A375 (cell line): ENCODE measurements around the gene PCDHA11. TPM values are rescaled to one million over a fixed set of nuclear protein-coding genes. Genes with fewer than 3 reads are reported as not detected.

Experiments used
- total RNA-seq: library from RNA; depleted of rRNA; stranded (reverse); fragments of >200 nt; shearing (Covaris generic); gene quantifications from 2 replicates; pipeline ENCODE4 v1.2.3, GENCODE V29; 2014; rRNA removed

The PCDHA11 gene, protein sequence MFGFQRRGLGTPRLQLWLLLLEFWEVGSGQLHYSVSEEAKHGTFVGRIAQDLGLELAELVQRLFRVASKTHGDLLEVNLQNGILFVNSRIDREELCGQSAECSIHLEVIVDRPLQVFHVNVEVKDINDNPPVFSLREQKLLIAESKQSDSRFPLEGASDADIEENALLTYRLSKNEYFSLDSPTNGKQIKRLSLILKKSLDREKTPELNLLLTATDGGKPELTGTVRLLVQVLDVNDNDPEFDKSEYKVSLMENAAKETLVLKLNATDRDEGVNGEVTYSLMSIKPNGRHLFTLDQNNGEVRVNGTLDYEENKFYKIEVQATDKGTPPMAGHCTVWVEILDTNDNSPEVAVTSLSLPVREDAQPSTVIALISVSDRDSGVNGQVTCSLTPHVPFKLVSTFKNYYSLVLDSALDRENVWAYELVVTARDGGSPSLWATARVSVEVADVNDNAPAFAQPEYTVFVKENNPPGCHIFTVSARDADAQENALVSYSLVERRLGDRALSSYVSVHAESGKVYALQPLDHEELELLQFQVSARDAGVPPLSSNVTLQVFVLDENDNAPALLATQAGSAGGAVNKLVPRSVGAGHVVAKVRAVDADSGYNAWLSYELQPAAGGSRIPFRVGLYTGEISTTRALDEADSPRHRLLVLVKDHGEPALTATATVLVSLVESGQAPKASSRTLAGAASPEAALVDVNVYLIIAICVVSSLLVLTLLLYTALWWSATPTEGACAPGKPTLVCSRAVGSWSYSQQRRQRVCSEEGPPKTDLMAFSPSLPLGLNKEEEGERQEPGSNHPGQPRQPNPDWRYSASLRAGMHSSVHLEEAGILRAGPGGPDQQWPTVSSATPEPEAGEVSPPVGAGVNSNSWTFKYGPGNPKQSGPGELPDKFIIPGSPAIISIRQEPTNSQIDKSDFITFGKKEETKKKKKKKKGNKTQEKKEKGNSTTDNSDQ
- total RNA-seq, result 1.9 and 4.9 TPM in 2 replicates

DNA sequence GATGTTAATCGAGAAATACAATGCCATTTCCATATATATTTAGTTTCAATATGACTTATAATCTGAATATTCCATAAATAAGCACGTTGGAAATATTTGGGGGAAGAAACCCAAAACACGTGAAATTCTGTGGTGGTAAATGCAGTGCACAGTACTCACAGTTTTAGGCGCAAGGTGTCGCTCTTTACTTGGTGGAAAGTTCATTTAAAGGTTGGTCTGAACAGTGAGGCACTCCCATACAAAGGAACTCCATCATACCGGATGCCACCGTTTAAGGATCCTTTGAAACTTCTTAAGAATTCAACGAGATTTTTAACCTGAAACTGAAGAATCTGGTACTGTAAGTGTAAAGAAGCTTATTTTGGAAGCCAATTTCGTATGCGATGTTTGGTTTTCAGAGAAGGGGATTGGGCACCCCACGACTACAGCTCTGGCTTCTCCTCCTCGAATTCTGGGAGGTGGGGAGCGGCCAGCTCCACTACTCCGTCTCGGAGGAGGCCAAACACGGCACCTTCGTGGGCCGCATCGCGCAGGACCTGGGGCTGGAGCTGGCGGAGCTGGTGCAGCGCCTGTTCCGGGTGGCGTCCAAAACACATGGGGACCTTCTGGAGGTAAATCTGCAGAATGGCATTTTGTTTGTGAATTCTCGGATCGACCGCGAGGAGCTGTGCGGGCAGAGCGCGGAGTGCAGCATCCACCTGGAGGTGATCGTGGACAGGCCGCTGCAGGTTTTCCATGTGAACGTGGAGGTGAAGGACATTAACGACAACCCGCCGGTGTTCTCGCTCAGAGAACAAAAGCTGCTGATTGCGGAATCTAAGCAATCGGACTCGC, at the start of gene PCDHA11:
TSS of gene PCDHA11 (plus strand) at position 237 of the 834 bp plus-strand sequence. CDS start at position 384, 147 bp downstream.

DNA sequence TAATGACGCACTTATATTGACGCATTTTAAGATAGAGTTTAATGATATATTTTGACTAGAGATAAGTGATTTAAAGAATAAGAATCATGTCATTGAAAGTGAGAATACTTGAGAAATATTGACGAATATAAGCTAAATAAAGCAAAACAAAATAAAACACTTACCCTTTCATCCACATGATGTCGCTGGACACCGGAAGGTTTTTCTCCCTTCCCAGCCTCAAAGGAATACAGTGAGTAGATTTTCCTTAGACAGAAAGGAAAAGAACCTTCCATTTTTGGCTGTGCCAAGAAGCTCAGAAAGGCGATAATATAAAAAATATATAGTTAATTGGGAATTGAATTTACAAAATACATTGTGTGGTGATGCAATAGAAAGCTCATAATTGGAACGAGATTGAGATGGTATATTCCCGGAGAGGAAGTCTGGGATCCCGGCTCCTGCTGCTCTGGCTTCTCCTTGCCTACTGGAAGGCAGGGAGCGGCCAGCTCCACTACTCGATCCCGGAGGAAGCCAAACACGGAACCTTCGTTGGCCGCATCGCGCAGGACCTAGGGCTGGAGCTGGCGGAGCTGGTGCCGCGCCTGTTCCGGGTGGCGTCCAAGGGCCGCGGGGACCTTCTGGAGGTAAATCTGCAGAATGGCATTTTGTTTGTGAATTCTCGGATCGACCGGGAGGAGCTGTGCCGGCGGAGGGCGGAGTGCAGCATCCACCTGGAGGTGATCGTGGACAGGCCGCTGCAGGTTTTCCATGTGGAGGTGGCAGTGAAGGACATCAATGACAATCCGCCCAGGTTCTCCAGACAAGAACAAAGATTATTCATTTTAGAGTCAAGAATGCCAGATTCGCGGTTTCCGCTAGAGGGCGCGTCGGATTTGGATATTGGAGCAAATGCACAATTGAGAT, 47.1 kb upstream of the PCDHA11 start, which contains the start of gene PCDHA5:
TSS of gene PCDHA5 (plus strand) at position 239 of the 906 bp plus-strand sequence.

DNA sequence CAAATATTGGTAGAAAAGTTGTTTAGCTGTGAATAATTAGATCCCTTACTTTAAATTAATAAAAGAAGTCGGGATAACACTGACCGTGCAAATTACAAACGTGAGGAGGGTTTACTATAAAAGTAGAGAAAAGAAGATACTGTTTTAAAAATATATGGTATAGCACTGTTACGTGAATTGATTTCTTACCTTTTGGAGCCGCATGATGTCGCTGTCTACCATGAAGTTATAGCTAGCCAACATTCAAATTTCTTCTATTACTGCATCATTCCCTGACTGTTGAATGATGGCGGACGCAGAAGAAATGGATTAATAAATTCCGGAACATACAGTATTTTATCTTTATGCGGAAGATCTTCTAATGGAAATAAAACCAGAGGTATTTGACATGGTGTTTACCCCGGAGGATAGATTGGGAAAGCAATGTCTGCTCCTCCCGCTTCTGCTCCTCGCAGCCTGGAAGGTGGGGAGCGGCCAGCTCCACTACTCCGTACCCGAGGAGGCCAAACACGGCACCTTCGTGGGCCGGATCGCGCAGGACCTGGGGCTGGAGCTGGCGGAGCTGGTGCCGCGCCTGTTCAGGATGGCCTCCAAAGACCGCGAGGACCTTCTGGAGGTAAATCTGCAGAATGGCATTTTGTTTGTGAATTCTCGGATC, 40.9 kb upstream of the PCDHA11 start, which contains the start of gene PCDHA6:
TSS of gene PCDHA6 (plus strand) at position 257 of the 658 bp plus-strand sequence. CDS start at position 389, 132 bp downstream.

GRCh38 chr5:140833993-140834392, 34.8 kb upstream of the PCDHA11 start, which contains the start of gene PCDHA7:
TSS of gene PCDHA7 (plus strand) at chr5:140834269. CDS start at chr5:140834384, 115 bp downstream.

GRCh38 chr5:140840978-140841962, 27.5 kb upstream of the PCDHA11 start, which contains the start of gene PCDHA8:
TSS of gene PCDHA8 (plus strand) at chr5:140841187. CDS start at chr5:140841322, 135 bp downstream.

DNA sequence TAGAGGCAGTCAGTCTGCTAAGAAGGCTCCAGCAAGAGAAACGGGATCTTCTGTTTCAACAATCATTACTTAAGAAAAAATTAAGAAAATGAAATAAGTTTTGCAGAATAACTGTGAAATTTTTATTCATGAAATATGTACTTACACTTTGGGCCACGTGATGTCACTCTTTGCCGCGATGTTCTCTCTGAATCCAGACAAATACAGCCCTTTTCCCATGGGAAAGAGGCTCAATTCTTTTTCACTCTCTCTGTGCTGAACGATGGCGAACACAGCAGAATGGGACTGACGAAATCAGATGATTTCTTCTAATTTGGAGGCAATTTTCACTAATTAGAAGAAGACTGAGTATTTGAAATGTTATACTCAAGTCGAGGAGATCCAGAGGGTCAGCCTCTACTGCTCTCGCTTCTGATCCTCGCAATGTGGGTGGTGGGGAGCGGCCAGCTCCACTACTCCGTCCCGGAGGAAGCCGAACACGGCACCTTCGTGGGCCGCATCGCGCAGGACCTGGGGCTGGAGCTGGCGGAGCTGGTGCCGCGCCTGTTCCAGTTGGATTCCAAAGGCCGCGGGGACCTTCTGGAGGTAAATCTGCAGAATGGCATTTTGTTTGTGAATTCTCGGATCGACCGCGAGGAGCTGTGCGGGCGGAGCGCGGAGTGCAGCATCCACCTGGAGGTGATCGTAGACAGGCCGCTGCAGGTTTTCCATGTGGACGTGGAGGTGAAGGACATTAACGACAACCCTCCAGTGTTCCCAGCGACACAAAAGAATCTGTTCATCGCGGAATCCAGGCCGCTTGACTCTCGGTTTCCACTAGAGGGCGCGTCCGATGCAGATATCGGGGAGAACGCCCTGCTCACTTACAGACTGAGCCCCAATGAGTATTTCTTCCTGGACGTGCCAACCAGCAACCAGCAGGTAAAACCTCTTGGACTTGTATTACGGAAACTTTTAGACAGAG, 20.3 kb upstream of the PCDHA11 start, which contains the start of gene PCDHA9:
TSS of gene PCDHA9 (plus strand) at position 244 of the 964 bp plus-strand sequence. CDS start at position 358, 114 bp downstream.

DNA sequence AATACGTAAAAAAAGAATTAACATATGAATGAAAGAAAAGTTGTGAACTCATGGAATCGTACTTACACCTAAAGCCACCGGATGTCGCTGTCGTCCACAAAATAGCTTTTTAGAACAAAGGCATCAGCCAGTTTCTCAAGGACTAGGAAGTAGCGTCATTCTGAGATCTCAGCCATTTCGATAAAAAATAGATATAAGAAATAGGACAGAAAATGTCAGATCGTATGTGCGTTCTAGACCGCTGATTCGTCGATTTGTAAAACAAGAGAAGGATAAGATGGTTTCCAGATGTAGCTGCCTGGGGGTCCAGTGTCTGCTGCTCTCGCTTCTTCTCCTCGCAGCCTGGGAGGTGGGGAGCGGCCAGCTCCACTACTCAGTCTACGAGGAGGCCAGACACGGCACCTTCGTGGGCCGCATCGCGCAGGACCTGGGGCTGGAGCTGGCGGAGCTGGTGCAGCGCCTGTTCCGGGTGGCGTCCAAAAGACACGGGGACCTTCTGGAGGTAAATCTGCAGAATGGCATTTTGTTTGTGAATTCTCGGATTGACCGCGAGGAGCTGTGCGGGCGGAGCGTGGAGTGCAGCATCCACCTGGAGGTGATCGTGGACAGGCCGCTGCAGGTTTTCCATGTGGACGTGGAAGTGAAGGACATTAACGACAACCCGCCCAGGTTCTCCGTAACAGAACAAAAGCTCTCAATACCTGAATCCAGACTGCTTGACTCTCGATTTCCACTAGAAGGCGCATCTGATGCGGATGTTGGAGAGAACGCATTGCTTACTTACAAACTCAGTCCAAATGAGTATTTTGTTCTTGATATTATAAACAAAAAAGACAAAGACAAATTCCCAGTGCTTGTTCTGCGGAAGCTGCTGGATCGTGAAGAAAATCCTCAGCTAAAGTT, 12.7 kb upstream of the PCDHA11 start, which contains the start of gene PCDHA10:
TSS of gene PCDHA10 (plus strand) at position 126 of the 903 bp plus-strand sequence. CDS start at position 278, 152 bp downstream.

DNA sequence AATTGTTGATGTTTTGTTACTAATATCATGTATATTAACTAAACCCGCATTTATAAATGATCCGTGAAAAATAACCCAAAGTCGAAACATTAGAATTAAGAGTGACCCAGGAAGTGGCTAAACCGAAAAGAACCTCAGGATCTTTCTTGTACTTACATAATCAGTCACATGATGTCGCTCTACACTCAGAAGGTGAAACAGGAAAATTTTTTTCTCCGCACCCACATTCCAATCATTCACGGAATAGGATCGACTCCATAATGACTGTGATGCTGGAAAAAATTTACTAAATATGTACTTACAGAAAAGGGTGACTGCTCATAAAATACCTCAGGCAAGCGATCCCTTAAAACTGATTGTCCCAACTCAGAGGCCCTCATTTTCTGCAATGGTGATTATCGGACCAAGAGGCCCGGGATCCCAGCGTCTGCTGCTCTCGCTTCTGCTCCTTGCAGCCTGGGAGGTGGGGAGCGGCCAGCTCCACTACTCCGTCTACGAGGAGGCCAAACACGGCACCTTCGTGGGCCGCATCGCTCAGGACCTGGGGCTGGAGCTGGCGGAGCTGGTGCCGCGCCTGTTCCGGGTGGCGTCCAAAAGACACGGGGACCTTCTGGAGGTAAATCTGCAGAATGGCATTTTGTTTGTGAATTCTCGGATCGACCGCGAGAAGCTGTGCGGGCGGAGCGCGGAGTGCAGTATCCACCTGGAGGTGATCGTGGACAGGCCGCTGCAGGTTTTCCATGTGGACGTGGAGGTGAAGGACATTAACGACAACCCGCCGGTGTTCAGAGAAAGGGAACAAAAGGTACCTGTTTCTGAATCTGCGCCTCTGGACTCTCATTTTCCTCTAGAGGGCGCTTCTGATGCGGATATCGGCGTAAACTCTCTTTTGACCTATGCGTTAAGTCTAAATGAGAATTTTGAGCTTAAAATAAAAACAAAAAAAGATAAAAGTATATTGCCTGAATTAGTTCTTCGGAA, 6.6 kb downstream of the PCDHA11 start, which contains the start of gene PCDHA12:
TSS of gene PCDHA12 (plus strand) at position 224 of the 981 bp plus-strand sequence. CDS start at position 389, 165 bp downstream.

DNA sequence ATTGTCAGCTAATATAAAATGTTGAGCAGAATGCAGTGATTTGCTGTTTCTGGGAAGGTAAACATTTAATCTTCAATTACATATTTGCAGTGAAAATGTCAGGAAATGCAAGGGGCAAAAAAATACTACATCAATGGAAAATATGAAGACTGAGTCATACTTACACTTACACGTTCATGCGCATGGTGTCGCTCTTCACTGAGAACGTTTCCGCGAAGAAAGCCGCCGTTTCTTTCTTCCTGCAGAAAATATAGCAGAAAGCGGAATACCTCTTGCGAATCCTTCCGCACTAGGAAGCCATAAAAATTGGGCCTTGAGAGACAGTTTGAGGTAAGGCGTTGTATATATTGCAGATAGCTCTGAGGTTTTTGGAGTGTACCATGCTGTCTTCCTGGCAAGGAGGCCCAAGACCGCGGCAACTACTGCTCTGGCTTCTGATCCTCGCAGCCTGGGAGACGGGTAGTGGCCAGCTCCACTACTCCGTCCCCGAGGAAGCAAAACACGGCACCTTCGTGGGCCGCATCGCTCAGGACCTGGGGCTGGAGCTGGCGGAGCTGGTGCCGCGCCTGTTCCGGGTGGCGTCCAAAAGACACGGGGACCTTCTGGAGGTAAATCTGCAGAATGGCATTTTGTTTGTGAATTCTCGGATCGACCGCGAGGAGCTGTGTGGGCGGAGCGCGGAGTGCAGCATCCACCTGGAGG, 13.3 kb downstream of the PCDHA11 start, which contains the start of gene PCDHA13:
TSS of gene PCDHA13 (plus strand) at position 236 of the 702 bp plus-strand sequence. CDS start at position 381, 145 bp downstream.

